ENCODE data around the gene AUTS2. TPM values are rescaled to one million over a fixed set of nuclear protein-coding genes. Genes with fewer than 3 reads are reported as not detected.

AUTS2 gene
- total and polyA plus RNA-seq, 4 donors, result 4.9 to 24.4 (median 7.0) TPM

DNA sequence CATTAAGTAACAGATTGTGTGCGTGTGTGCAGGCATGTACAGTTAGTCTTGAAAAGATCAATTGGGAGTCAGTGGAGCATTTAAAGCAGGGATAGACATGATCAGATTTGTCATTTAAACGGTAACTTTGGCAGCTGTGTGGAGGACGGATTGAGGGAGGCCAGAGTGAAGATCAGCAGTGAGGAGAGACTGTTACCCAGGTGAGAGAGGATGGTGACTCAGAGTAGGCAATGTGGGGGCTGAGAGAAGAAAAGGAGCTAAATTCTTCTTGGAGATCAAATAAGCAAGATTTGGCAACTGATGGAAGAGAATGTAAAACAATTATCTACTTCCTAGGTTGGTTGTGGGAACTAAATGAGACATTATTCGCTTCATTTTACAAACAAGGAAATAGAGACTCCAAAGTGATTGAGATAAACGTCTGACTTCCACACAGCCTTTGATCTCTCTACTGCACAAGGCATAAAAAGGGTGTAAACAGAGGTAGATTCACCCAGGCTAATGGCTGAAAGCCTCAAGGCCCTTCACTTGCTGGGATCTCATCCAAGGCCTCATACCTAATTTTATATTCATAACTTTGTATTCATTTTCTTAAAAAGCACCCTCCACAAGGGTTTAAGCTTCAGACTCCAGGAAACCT is 868.6 kb downstream of the AUTS2 start:
- TF ChIP-seq TAF1 (conservative IDR thresholded peaks at IDR 0.05) (no peak), NR2F2 (IDR thresholded peaks at IDR 0.05) (no peak), JUND (IDR thresholded peaks at IDR 0.05) (no peak), ATF3 (IDR thresholded peaks at IDR 0.05) (no peak), HNF4G (IDR thresholded peaks at IDR 0.05) (no peak), YY1 (IDR thresholded peaks at IDR 0.05) (no peak), ZBTB33 (IDR thresholded peaks at IDR 0.05) (no peak), RXRA (IDR thresholded peaks at IDR 0.05) (no peak), HNF4A (conservative IDR thresholded peaks at IDR 0.05) (no peak), RAD21 (IDR thresholded peaks at IDR 0.05) (no peak), SP1 (IDR thresholded peaks at IDR 0.05) (no peak), CTCF (IDR thresholded peaks at IDR 0.05; ENCODE audit: low read depth, low read length, missing input control) (no peak), EGR1 (IDR thresholded peaks at IDR 0.05; ENCODE audit: low read depth in 2 of 2) (no peak)
- TF ChIP-seq, protein P1, sequence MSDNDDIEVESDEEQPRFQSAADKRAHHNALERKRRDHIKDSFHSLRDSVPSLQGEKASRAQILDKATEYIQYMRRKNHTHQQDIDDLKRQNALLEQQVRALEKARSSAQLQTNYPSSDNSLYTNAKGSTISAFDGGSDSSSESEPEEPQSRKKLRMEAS (IDR thresholded peaks at IDR 0.05), result no peak
- TF ChIP-seq, protein P2, sequence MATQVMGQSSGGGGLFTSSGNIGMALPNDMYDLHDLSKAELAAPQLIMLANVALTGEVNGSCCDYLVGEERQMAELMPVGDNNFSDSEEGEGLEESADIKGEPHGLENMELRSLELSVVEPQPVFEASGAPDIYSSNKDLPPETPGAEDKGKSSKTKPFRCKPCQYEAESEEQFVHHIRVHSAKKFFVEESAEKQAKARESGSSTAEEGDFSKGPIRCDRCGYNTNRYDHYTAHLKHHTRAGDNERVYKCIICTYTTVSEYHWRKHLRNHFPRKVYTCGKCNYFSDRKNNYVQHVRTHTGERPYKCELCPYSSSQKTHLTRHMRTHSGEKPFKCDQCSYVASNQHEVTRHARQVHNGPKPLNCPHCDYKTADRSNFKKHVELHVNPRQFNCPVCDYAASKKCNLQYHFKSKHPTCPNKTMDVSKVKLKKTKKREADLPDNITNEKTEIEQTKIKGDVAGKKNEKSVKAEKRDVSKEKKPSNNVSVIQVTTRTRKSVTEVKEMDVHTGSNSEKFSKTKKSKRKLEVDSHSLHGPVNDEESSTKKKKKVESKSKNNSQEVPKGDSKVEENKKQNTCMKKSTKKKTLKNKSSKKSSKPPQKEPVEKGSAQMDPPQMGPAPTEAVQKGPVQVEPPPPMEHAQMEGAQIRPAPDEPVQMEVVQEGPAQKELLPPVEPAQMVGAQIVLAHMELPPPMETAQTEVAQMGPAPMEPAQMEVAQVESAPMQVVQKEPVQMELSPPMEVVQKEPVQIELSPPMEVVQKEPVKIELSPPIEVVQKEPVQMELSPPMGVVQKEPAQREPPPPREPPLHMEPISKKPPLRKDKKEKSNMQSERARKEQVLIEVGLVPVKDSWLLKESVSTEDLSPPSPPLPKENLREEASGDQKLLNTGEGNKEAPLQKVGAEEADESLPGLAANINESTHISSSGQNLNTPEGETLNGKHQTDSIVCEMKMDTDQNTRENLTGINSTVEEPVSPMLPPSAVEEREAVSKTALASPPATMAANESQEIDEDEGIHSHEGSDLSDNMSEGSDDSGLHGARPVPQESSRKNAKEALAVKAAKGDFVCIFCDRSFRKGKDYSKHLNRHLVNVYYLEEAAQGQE (IDR thresholded peaks at IDR 0.05), result no peak
- H3K9ac ChIP-seq (ENCODE audit: low read depth in 1 of 2, low read length in 2 of 2), result no peak overlapping the region
- H3K4me1 ChIP-seq (ENCODE audit: control insufficient read depth in 4 of 4, insufficient read depth in 4 of 4, low read length in 3 of 4), result peaks cover 0 to 7% (median 4%) of the 10 kb centered on the region in 4 donors

GRCh38 chr7:70470746-70471145 is 872.5 kb downstream of the AUTS2 start:
- peaks cover 2 to 25% (median 19%) of the 10 kb centered on the region in 4 donors for H3K4me1 ChIP-seq (ENCODE audit: control insufficient read depth in 4 of 4, insufficient read depth in 4 of 4, low read length in 3 of 4)
- no peak for TF ChIP-seq ZBTB33 (IDR thresholded peaks at IDR 0.05)
- TF ChIP-seq RXRA (IDR thresholded peaks at IDR 0.05), result no peak
- 73% methylated on average over 10 of the region's 10 CpGs for WGBS
- no peak overlapping the region for H3K9ac ChIP-seq (ENCODE audit: low read depth in 1 of 2, low read length in 2 of 2)
- H3K36me3 ChIP-seq (ENCODE audit: control insufficient read depth in 4 of 4, insufficient read depth in 3 of 4, low read depth in 1 of 4, low read length in 3 of 4), result no peaks in the 10 kb centered on the region
- no peak overlapping the region for H3K27ac ChIP-seq (ENCODE audit: low read depth in 1 of 2, low read length in 2 of 2)
- H3K9me3 ChIP-seq (ENCODE audit: control insufficient read depth in 4 of 4, low read length in 3 of 4), result no peaks in the 10 kb centered on the region
- no peak overlapping the region for H3K4me3 ChIP-seq (ENCODE audit: low read depth in 1 of 3, low read length in 3 of 3)
- DNase-seq (ENCODE audit: low spot score), result no peak
- H3K27me3 ChIP-seq (ENCODE audit: control insufficient read depth in 4 of 4, insufficient read depth in 4 of 4, low read length in 3 of 4), result no peaks in the 10 kb centered on the region

More for the DNA sequence above, 868.6 kb downstream of the AUTS2 start:
- no peak for DNase-seq (ENCODE audit: low spot score)
- no peak overlapping the region for H3K27ac ChIP-seq (ENCODE audit: low read depth in 1 of 2, low read length in 2 of 2)
- no peaks in the 10 kb centered on the region for H3K9me3 ChIP-seq (ENCODE audit: control insufficient read depth in 4 of 4, low read length in 3 of 4)
- no peaks in the 10 kb centered on the region for H3K27me3 ChIP-seq (ENCODE audit: control insufficient read depth in 4 of 4, insufficient read depth in 4 of 4, low read length in 3 of 4)
- WGBS, result 77% methylated on average over 5 of the region's 5 CpGs
- no peak overlapping the region for H3K4me3 ChIP-seq (ENCODE audit: low read depth in 1 of 3, low read length in 3 of 3)
- no peaks in the 10 kb centered on the region for H3K36me3 ChIP-seq (ENCODE audit: control insufficient read depth in 4 of 4, insufficient read depth in 3 of 4, low read depth in 1 of 4, low read length in 3 of 4)
